Stimulated activated CD4-positive, alpha-beta T cell treated with anti-CD3 and anti-CD28 coated beads, TNF-alpha, amount 100 ng/mL, for 4 hours (primary cell): ENCODE results near the gene CARD9.
A peak's percentile ranks its signal among the peaks of the same experiment; 100 is the strongest.
"Not testable (repeated sequence)": the region's sequence is repeated elsewhere in the genome, so short reads cannot be mapped to it uniquely, and the experiment has no call there.

ENCODE experiments used
- DNase-seq, 3 experiments: peaks; one replicate each; pipeline ENCODE4 v3.0.0-alpha.2; 2020; ENCODE audit warnings: low read depth in 3 of 3

The CARD9 gene

GRCh38 chr9:136373300-136374182, at the start of gene CARD9:
CARD9 (minus strand) TSS chr9:136373669; CDS start chr9:136372078, 1,591 bp downstream.
- no peak for DNase-seq

GRCh38 chr9:136422876-136423275, 49.4 kb upstream of the CARD9 start:
- no peak for DNase-seq

GRCh38 chr9:136421791-136422190, 48.3 kb upstream of the CARD9 start:
- DNase-seq = no peak

- no peak for DNase-seq
These were observed 45.6 kb upstream of the CARD9 start for GRCh38 chr9:136419092-136419420.

GRCh38 chr9:136418182-136419091, 45.0 kb upstream of the CARD9 start:
- no peak for DNase-seq

GRCh38 chr9:136416914-136417313, 43.4 kb upstream of the CARD9 start:
- DNase-seq = no peak

GRCh38 chr9:136416427-136416826, 43.0 kb upstream of the CARD9 start:
- DNase-seq = no peak

- DNase-seq = no peak
These were observed 39.5 kb upstream of the CARD9 start for GRCh38 chr9:136412962-136413361.

- no peak for DNase-seq
These were observed 37.9 kb upstream of the CARD9 start for GRCh38 chr9:136411378-136411777.

GRCh38 chr9:136410500-136411287, 37.2 kb upstream of the CARD9 start, which contains the start of the genes ENTR1 and PMPCA:
ENTR1 (minus strand) TSS chr9:136410614; CDS start chr9:136410397, 217 bp downstream.
PMPCA (plus strand) TSS chr9:136410658; CDS start chr9:136410669, 11 bp downstream.
- peak; percentile 97 to 99 (median 97) for DNase-seq

GRCh38 chr9:136409557-136410455, 36.3 kb upstream of the CARD9 start:
- peak in 2 of 3 experiments; percentile 24 to 32 for DNase-seq

- no peak for DNase-seq
These were observed 34.4 kb upstream of the CARD9 start for GRCh38 chr9:136407911-136408310.

GRCh38 chr9:136407061-136407460, 33.6 kb upstream of the CARD9 start:
- DNase-seq = not testable (repeated sequence)

- DNase-seq = not testable (repeated sequence)
These were observed 32.4 kb upstream of the CARD9 start for GRCh38 chr9:136405904-136406303.

GRCh38 chr9:136405481-136405880, 32.0 kb upstream of the CARD9 start:
- DNase-seq = no peak

GRCh38 chr9:136404801-136405136, 31.3 kb upstream of the CARD9 start:
- no peak for DNase-seq

GRCh38 chr9:136403915-136404800, 30.7 kb upstream of the CARD9 start:
- DNase-seq = no peak

- peak; percentile 43 to 70 (median 69) for DNase-seq
These were observed 30.1 kb upstream of the CARD9 start for GRCh38 chr9:136403538-136403914.

GRCh38 chr9:136402067-136402466, 28.6 kb upstream of the CARD9 start:
- no peak for DNase-seq
